Measurements from ENCODE around the gene TMEM89. TPM values are rescaled to one million over a fixed set of nuclear protein-coding genes. Genes with fewer than 3 reads are reported as not detected.

Gene TMEM89
- total and polyA plus RNA-seq, 2 of the 4 experiments (the other 2 are of a cell fraction): 0.15 TPM; not detected in 1

GRCh38 chr3:48662145-48662752, 40.7 kb upstream of the TMEM89 start (continued):
- TF ChIP-seq MXI1 (IDR thresholded peaks at IDR 0.05; ENCODE audit: borderline replicate concordance, low read depth, low read length): no peak

GRCh38 chr3:48661501-48662144, 40.1 kb upstream of the TMEM89 start:
- Histone ChIP-seq H3K14ac (replicated peaks; ENCODE audit: low read depth, low read length) (no peak overlapping the region), H3K9me1 (ENCODE audit: insufficient read depth, low read length) (peaks cover 5% of the 10 kb centered on the region), H3K18ac (ENCODE audit: low read depth, low read length) (no peak overlapping the region), H4K8ac (ENCODE audit: low read depth in 2 of 2, low read length in 2 of 2) (no peak overlapping the region), H3K36me3 (ENCODE audit: control insufficient read depth, insufficient read depth, low read length) (no peaks in the 10 kb centered on the region), H3K4me3 (ENCODE audit: insufficient read depth, low read depth, low read length) (peak overlapping the region; percentile 57), H2BK20ac (ENCODE audit: low read depth, low read length) (no peak overlapping the region), H3K4me1 (ENCODE audit: control insufficient read depth, insufficient read depth, low read length) (peaks cover under 1% of the 10 kb centered on the region; the same call in 1 of the 2 replicates), H3K4me2 (ENCODE audit: low read depth, low read length) (peak overlapping the region; percentile 96), H2AK9ac (replicated peaks; ENCODE audit: low read depth, low read length, poor library complexity) (no peak overlapping the region), H3K23ac (ENCODE audit: low read depth, low read length) (no peak overlapping the region), H3K27ac (ENCODE audit: insufficient read depth, low read length) (no peak overlapping the region), H4K20me1 (ENCODE audit: insufficient read depth, low read length) (no peaks in the 10 kb centered on the region), H4K91ac (ENCODE audit: insufficient read depth, low read depth, low read length) (no peak overlapping the region), H3K9ac (ENCODE audit: low read depth, low read length) (no peak overlapping the region), H3K27me3 (ENCODE audit: control insufficient read depth, insufficient read depth, low read length) (no peaks in the 10 kb centered on the region), H2BK5ac (ENCODE audit: low read depth, low read length, poor library complexity, severe bottlenecking) (no peak overlapping the region), H4K5ac (ENCODE audit: low read depth, low read length) (no peak overlapping the region), H2BK120ac (ENCODE audit: low read depth, low read length) (no peak overlapping the region), H3K9me3 (ENCODE audit: control insufficient read depth, insufficient read depth, low read length) (no peaks in the 10 kb centered on the region), H2AFZ (replicated peaks; ENCODE audit: low read length, poor library complexity) (peak overlapping the region; percentile 90), H2AK5ac (ENCODE audit: low read depth, low read length) (no peak overlapping the region), H2BK15ac (ENCODE audit: low read depth, low read length) (no peak overlapping the region), H3K4ac (ENCODE audit: low read depth, low read length) (no peak overlapping the region), H3K79me1 (ENCODE audit: low read depth in 1 of 2, low read length in 2 of 2) (peaks cover 0 to 5% of the 10 kb centered on the region in 2 experiments; a peak in 1 of 4 replicates), H3K56ac (ENCODE audit: extremely low read depth, insufficient read depth, low read length) (no peak overlapping the region)
- intact Hi-C loops (cut with micrococcal nuclease): no loop called here
- dilution Hi-C loops (cut with HindIII; ENCODE audit: low sequenced_read_pairs, unreplicated experiment): no loop called here
- no TSS peak for BruUV-seq (replicated peaks)
- in situ Hi-C loops (cut with MboI; ENCODE audit: low sequenced_read_pairs): loop anchor here (10.0 kb wide), 1 partner anchor 197 kb away; a partner anchor contains a TSS
- POLR2A ChIA-PET (ENCODE audit: unreplicated experiment): no interaction called here
- CTCF ChIA-PET: interaction anchor here (2.0 kb wide), 1 partner anchor 49 kb away, joined by 5 read pairs; no protein-coding TSS in a partner anchor
- WGBS, 2 experiments (ENCODE audit: extremely low coverage in 2 of 2, insufficient read length in 1 of 2): 2% methylated on average over 43 of the region's 67 CpGs; no CpG with 5 or more reads in 1 of the 2 experiments
- TF ChIP-seq NFE2L2 (IDR thresholded peaks at IDR 0.05; ENCODE audit: low read depth, low read length) (no peak), CEBPB (IDR thresholded peaks at IDR 0.05; ENCODE audit: low read depth, low read length) (no peak), MAZ (IDR thresholded peaks at IDR 0.05; ENCODE audit: borderline replicate concordance, low read depth, low read length) (no peak; the same call in 1 of the 2 replicates), RCOR1 (IDR thresholded peaks at IDR 0.05; ENCODE audit: insufficient replicate concordance, low read length) (peak; percentile 98), MXI1 (IDR thresholded peaks at IDR 0.05; ENCODE audit: borderline replicate concordance, low read depth, low read length) (peak; percentile 98), RFX5 (IDR thresholded peaks at IDR 0.05; ENCODE audit: low read depth, low read length) (no peak), MAFK (IDR thresholded peaks at IDR 0.05; ENCODE audit: low read depth, low read length) (no peak), FOS (IDR thresholded peaks at IDR 0.05; ENCODE audit: low read depth, low read length) (no peak), SMC3 (IDR thresholded peaks at IDR 0.05; ENCODE audit: low read depth, low read length) (no peak), BHLHE40 (IDR thresholded peaks at IDR 0.05; ENCODE audit: low read depth, low read length) (no peak), ELK1 (IDR thresholded peaks at IDR 0.05; ENCODE audit: borderline replicate concordance, low read depth, low read length) (no peak)
- peak; percentile 41 for DNase-seq
- ATAC-seq (ENCODE audit: low read depth): peak; percentile 25
